ENCODE data around the gene DTX4.

Gene DTX4

DNA sequence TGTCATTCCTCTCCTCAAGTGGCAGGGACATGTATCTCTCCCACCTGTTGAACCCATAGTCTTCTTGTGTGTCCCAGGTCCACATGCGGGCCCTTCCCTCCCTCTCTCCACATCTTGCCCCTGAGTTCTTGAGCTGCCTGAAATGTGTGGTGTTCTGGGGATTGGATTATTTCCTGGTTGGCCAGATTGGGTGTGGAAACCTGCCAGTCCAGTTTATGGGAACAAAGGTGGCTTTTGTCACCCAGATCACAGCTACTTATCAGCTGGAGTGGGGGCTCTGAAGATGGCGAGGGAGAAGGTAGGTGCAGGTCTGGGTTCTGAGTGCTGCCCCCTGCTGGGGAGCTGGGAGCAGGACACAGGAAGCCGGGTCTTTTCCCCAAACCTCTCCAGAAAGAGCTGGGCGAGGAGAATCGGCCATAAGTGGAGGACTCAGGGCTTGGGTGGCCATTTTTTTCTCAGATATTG is 14.2 kb downstream of the DTX4 start:
- TF ChIP-seq NFIC (IDR thresholded peaks at IDR 0.05) = no peak
- no peak for TF ChIP-seq RAD21 (IDR thresholded peaks at IDR 0.05; ENCODE audit: low read depth)

DNA sequence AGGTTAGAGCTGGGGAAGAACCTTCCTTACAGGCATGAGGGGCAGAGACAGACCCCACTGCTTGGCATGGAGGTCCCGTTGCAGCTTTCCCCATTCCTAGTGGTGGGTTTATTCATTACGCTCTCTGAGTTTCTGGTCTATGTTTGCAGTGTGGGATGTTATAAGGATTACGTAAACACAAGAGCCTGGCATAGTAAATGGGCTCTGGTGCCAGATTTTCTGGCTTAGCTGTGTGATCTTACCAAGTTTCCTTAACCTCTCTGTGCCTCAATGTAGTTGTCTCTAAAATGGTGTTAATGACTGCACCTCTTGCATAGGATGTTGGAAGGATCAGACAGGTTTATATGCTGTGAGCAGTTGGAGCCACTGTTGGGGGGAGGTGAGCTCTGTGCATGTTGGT is 15.1 kb downstream of the DTX4 start:
- TF ChIP-seq, protein P1, sequence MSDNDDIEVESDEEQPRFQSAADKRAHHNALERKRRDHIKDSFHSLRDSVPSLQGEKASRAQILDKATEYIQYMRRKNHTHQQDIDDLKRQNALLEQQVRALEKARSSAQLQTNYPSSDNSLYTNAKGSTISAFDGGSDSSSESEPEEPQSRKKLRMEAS (IDR thresholded peaks at IDR 0.05) = no peak
- TF ChIP-seq EP300 (IDR thresholded peaks at IDR 0.05; ENCODE audit: borderline replicate concordance) (no peak), CREB1 (IDR thresholded peaks at IDR 0.05; ENCODE audit: low read depth) (no peak), FOXM1 (IDR thresholded peaks at IDR 0.05; ENCODE audit: borderline replicate concordance, low read depth) (no peak), RAD21 (IDR thresholded peaks at IDR 0.05; ENCODE audit: low read depth) (no peak), TEAD4 (IDR thresholded peaks at IDR 0.05) (no peak), TCF12 (IDR thresholded peaks at IDR 0.05; ENCODE audit: low read depth) (no peak), NFIC (IDR thresholded peaks at IDR 0.05) (no peak), EGR1 (IDR thresholded peaks at IDR 0.05) (no peak)

DNA sequence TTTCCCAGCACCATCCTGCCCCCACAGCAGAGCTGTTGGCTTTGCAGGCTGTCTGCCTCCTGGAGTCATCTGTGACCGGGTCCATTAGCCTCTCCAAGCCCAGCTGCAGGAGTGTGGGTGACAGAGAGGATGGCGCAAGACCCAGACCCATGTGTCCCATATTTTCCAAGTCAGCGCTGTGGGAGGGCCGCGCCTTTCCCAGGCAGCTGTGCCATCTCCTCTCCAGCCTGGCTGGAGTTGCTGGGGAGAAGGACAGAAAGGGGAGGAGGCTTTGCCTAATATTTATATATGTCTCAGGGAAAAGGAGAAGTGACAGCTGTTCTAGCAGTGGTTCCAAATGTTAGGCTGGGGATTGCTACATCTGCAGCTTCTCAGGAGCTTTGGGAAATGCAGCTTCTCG is 15.7 kb downstream of the DTX4 start:
- TF ChIP-seq TCF12 (IDR thresholded peaks at IDR 0.05; ENCODE audit: low read depth) = no peak
- no peak for TF ChIP-seq NFIC (IDR thresholded peaks at IDR 0.05)
- no peak for TF ChIP-seq TAF1 (IDR thresholded peaks at IDR 0.05; ENCODE audit: low read depth)
- TF ChIP-seq RAD21 (IDR thresholded peaks at IDR 0.05; ENCODE audit: low read depth) = no peak
- no peak for TF ChIP-seq FOXM1 (IDR thresholded peaks at IDR 0.05; ENCODE audit: borderline replicate concordance, low read depth)
- TF ChIP-seq CEBPB (IDR thresholded peaks at IDR 0.05) = no peak
- TF ChIP-seq, protein P2, sequence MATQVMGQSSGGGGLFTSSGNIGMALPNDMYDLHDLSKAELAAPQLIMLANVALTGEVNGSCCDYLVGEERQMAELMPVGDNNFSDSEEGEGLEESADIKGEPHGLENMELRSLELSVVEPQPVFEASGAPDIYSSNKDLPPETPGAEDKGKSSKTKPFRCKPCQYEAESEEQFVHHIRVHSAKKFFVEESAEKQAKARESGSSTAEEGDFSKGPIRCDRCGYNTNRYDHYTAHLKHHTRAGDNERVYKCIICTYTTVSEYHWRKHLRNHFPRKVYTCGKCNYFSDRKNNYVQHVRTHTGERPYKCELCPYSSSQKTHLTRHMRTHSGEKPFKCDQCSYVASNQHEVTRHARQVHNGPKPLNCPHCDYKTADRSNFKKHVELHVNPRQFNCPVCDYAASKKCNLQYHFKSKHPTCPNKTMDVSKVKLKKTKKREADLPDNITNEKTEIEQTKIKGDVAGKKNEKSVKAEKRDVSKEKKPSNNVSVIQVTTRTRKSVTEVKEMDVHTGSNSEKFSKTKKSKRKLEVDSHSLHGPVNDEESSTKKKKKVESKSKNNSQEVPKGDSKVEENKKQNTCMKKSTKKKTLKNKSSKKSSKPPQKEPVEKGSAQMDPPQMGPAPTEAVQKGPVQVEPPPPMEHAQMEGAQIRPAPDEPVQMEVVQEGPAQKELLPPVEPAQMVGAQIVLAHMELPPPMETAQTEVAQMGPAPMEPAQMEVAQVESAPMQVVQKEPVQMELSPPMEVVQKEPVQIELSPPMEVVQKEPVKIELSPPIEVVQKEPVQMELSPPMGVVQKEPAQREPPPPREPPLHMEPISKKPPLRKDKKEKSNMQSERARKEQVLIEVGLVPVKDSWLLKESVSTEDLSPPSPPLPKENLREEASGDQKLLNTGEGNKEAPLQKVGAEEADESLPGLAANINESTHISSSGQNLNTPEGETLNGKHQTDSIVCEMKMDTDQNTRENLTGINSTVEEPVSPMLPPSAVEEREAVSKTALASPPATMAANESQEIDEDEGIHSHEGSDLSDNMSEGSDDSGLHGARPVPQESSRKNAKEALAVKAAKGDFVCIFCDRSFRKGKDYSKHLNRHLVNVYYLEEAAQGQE (IDR thresholded peaks at IDR 0.05; ENCODE audit: low read depth) = no peak
- TF ChIP-seq, protein P1 (IDR thresholded peaks at IDR 0.05) = no peak
- no peak for TF ChIP-seq ZBTB7A (IDR thresholded peaks at IDR 0.05; ENCODE audit: low read depth)
- TF ChIP-seq TEAD4 (IDR thresholded peaks at IDR 0.05) = no peak

GRCh38 chr11:59188954-59189353 is 17.0 kb downstream of the DTX4 start:
- no peak for TF ChIP-seq YY1 (IDR thresholded peaks at IDR 0.05; ENCODE audit: low read depth)
- TF ChIP-seq TEAD4 (IDR thresholded peaks at IDR 0.05) = no peak
- TF ChIP-seq EGR1 (IDR thresholded peaks at IDR 0.05) = no peak
- TF ChIP-seq ZBTB7A (IDR thresholded peaks at IDR 0.05; ENCODE audit: low read depth) = no peak

DNA sequence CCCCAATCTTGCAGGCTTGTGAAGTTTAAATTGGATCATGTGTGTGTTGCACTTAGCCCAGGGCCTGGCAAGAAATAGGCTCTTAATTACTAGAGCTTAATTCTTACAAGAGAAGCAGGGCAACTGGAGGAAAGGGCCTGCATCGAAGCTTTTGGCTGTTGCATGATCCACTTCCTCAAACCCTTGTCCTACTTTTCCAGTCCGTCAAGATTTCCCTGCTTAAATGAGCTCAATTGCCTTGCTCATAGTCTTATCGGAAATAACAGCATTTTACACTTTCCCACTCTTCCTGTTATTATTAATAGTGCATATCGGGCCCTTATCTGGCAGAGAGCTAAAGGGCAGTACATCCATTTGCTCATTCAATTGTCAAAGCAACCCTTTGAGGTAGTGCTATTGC is 18.1 kb downstream of the DTX4 start:
- TF ChIP-seq NFIC (IDR thresholded peaks at IDR 0.05) (no peak), ZBTB7A (IDR thresholded peaks at IDR 0.05; ENCODE audit: low read depth) (no peak), CREB1 (IDR thresholded peaks at IDR 0.05; ENCODE audit: low read depth) (no peak)
- TF ChIP-seq, protein P2 (IDR thresholded peaks at IDR 0.05; ENCODE audit: low read depth) = no peak

DNA sequence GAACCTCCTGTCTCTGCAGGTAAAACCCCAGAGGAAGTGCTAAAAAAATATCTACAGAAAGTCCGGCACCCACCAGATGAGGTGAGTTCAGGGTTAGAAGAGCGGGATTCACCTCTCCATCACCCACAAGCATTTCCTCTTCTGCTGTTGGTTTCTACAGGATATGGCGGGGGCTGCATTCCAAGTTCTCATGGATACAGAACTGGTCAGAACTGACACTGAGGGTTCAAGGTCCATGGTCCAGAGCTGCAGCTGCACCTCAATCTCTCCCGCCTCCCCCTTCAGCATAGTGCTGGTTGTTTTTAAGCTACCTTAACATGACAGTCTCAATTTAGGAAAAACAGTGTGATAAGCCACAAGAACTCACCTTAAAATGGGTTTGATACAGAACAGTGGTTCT is 19.2 kb downstream of the DTX4 start:
- TF ChIP-seq, protein P1 (IDR thresholded peaks at IDR 0.05) = no peak
- TF ChIP-seq TEAD4 (IDR thresholded peaks at IDR 0.05) = no peak
- no peak for TF ChIP-seq TCF12 (IDR thresholded peaks at IDR 0.05; ENCODE audit: low read depth)

DNA sequence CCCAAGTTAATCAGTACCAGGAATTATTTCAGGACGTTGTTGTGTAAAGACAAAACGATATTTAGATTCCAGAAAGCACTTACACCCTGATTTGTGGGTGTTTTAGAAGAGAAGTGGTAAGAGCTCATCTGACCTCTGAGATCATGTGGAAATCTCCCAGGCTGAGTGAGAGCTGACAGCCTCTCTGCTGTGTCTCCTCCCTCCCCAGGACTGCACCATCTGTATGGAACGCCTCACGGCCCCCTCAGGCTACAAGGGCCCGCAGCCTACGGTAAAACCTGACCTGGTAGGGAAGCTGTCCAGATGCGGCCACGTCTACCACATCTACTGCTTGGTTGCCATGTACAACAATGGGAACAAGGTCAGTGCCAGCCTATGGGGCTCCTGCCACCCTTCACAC is 20.0 kb downstream of the DTX4 start:
- TF ChIP-seq, protein P3, sequence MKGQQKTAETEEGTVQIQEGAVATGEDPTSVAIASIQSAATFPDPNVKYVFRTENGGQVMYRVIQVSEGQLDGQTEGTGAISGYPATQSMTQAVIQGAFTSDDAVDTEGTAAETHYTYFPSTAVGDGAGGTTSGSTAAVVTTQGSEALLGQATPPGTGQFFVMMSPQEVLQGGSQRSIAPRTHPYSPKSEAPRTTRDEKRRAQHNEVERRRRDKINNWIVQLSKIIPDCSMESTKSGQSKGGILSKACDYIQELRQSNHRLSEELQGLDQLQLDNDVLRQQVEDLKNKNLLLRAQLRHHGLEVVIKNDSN (IDR thresholded peaks at IDR 0.05) = no peak
- TF ChIP-seq CEBPB (IDR thresholded peaks at IDR 0.05) (no peak), ZBTB7A (IDR thresholded peaks at IDR 0.05; ENCODE audit: low read depth) (no peak), FOXM1 (IDR thresholded peaks at IDR 0.05; ENCODE audit: borderline replicate concordance, low read depth) (no peak), RAD21 (IDR thresholded peaks at IDR 0.05; ENCODE audit: low read depth) (no peak), TCF12 (IDR thresholded peaks at IDR 0.05; ENCODE audit: low read depth) (no peak)

Measured in Ishikawa (cell line).